Astrocyte (in vitro differentiated cells and primary cell): ENCODE data around the gene SAMHD1. TPM values are rescaled to one million over a fixed set of nuclear protein-coding genes. Genes with fewer than 3 reads are reported as not detected.

ENCODE experiments used
- DNase-seq: peaks from one replicate; pipeline ENCODE4 v3.0.0-alpha.2; 2010; ENCODE audit warnings: low read depth
- FAIRE-seq: peaks from 2 replicates; lab custom pipeline; 2011; peaks lifted over from hg19 to GRCh38; lab: Jason Lieb, UNC
- H2AFZ ChIP-seq: 2 replicates; pipeline ENCODE4 v1.6.0; 2012; ENCODE audit warnings: low read depth, low read length, inconsistent platforms
- H3K27ac ChIP-seq: 2 replicates; pipeline ENCODE4 v1.5.1; 2011; ENCODE audit warnings: low read depth, low read length, inconsistent platforms
- H3K27me3 ChIP-seq: 2 replicates; pipeline ENCODE4 v1.6.0; 2011; ENCODE audit warnings: low read length, inconsistent platforms; ENCODE audit not compliant: insufficient read depth
- H3K36me3 ChIP-seq: 2 replicates; pipeline ENCODE4 v1.5.1; 2011; ENCODE audit warnings: low read length, inconsistent platforms; ENCODE audit not compliant: insufficient read depth
- H3K4me1 ChIP-seq: 2 replicates; pipeline ENCODE4 v1.5.1; 2011; ENCODE audit warnings: low read length, inconsistent platforms; ENCODE audit not compliant: insufficient read depth
- H3K4me2 ChIP-seq: 2 replicates; pipeline ENCODE4 v1.6.0; 2012; ENCODE audit warnings: low read length, inconsistent platforms
- H3K4me3 ChIP-seq: 2 replicates; pipeline ENCODE4 v1.5.1; 2011; ENCODE audit warnings: low read depth, mild to moderate bottlenecking, low read length, inconsistent platforms; ENCODE audit not compliant: insufficient read depth
- H3K79me2 ChIP-seq: 2 replicates; pipeline ENCODE4 v1.6.0; 2012; ENCODE audit warnings: mild to moderate bottlenecking, low read length, inconsistent platforms; ENCODE audit not compliant: insufficient read depth
- H3K9ac ChIP-seq: 2 replicates; pipeline ENCODE4 v1.6.0; 2012; ENCODE audit warnings: mild to moderate bottlenecking, low read length, inconsistent platforms
- H3K9me3 ChIP-seq: 2 replicates; pipeline ENCODE4 v1.5.1; 2012; ENCODE audit warnings: low read depth, mild to moderate bottlenecking, low read length, inconsistent platforms; ENCODE audit not compliant: insufficient read depth
- H4K20me1 ChIP-seq: 2 replicates; pipeline ENCODE4 v1.6.0; 2012; ENCODE audit warnings: low read length, inconsistent platforms; ENCODE audit not compliant: insufficient read depth
- H3K27ac Mint-ChIP-seq: one replicate; pipeline ENCODE4 v1.8.0; 2021; ENCODE audit warnings: mild to moderate bottlenecking, mixed read lengths; ENCODE audit not compliant: unreplicated experiment
- H3K27me3 Mint-ChIP-seq: one replicate; pipeline ENCODE4 v1.8.0; 2021; ENCODE audit warnings: low read depth, mixed read lengths; ENCODE audit not compliant: unreplicated experiment
- H3K36me3 Mint-ChIP-seq: one replicate; pipeline ENCODE4 v1.8.0; 2021; ENCODE audit warnings: low read depth, mixed read lengths; ENCODE audit not compliant: unreplicated experiment
- H3K4me1 Mint-ChIP-seq: one replicate; pipeline ENCODE4 v1.8.0; 2021; ENCODE audit warnings: low read depth, mixed read lengths; ENCODE audit not compliant: unreplicated experiment
- H3K4me3 Mint-ChIP-seq: one replicate; pipeline ENCODE4 v1.8.0; 2021; ENCODE audit warnings: mild to moderate bottlenecking, moderate library complexity, mixed read lengths; ENCODE audit not compliant: unreplicated experiment
- H3K9me3 Mint-ChIP-seq: one replicate; pipeline ENCODE4 v1.8.0; 2021; ENCODE audit warnings: mild to moderate bottlenecking, mixed read lengths; ENCODE audit not compliant: unreplicated experiment
- CTCF ChIP-seq: IDR thresholded peaks from 2 replicates; pipeline ENCODE4 v1.5.1; 2011; ENCODE audit warnings: low read depth, mild to moderate bottlenecking, inconsistent platforms, low read length, moderate library complexity; ENCODE audit not compliant: insufficient read depth
- EZH2 ChIP-seq: IDR thresholded peaks from 2 replicates; pipeline ENCODE4 v1.6.1; 2012; ENCODE audit warnings: mild to moderate bottlenecking, low read length, inconsistent platforms; ENCODE audit not compliant: insufficient read depth
- total RNA-seq: library from RNA; stranded (reverse); gene quantifications from 2 replicates; pipeline ENCODE4 v1.2.1, GENCODE V29; 2021

Gene SAMHD1
- total RNA-seq, 1 donor from 2014 or later: 99.7 TPM

- no peaks in the 10 kb centered on the region for H3K9me3 ChIP-seq
- TF ChIP-seq EZH2 (no peak), CTCF (no peak)
- H3K4me2 ChIP-seq: no peak overlapping the region
- H3K9ac ChIP-seq: no peak overlapping the region
- H3K36me3 ChIP-seq: no peaks in the 10 kb centered on the region
- Mint-ChIP-seq H3K4me3 (no peak overlapping the region), H3K27ac (no peak overlapping the region), H3K9me3 (no peaks in the 10 kb centered on the region), H3K4me1 (no peaks in the 10 kb centered on the region), H3K36me3 (peaks cover 2% of the 10 kb centered on the region), H3K27me3 (no peaks in the 10 kb centered on the region)
- no peaks in the 10 kb centered on the region for H3K27me3 ChIP-seq
- H3K4me3 ChIP-seq: no peak overlapping the region
- H4K20me1 ChIP-seq: no peaks in the 10 kb centered on the region
- no peaks in the 10 kb centered on the region for H3K4me1 ChIP-seq
- DNase-seq: no peak
- no peaks in the 10 kb centered on the region for H3K79me2 ChIP-seq
- no peak for FAIRE-seq
- no peak overlapping the region for H2AFZ ChIP-seq
- H3K27ac ChIP-seq: no peak overlapping the region
Observed at GRCh38 chr20:36920334-36920730, 31.2 kb downstream of the SAMHD1 start.

GRCh38 chr20:36919715-36920333 is 31.7 kb downstream of the SAMHD1 start:
- H3K4me1 Mint-ChIP-seq: no peaks in the 10 kb centered on the region
- peak; percentile 94 for TF ChIP-seq CTCF
- no peak for TF ChIP-seq EZH2

GRCh38 chr20:36917943-36918342 is 33.6 kb downstream of the SAMHD1 start:
- no peaks in the 10 kb centered on the region for H3K9me3 Mint-ChIP-seq
- Histone ChIP-seq H3K27ac (no peak overlapping the region), H3K4me3 (no peak overlapping the region), H3K36me3 (no peaks in the 10 kb centered on the region), H4K20me1 (no peaks in the 10 kb centered on the region), H3K79me2 (no peaks in the 10 kb centered on the region), H2AFZ (no peak overlapping the region), H3K9ac (no peak overlapping the region), H3K9me3 (no peaks in the 10 kb centered on the region), H3K4me1 (no peaks in the 10 kb centered on the region), H3K27me3 (no peaks in the 10 kb centered on the region), H3K4me2 (no peak overlapping the region)
- H3K27ac Mint-ChIP-seq: no peak overlapping the region
- FAIRE-seq (no peak), DNase-seq (no peak)
- no peak for TF ChIP-seq CTCF
- TF ChIP-seq EZH2: no peak
- no peak overlapping the region for H3K4me3 Mint-ChIP-seq
- H3K4me1 Mint-ChIP-seq: no peaks in the 10 kb centered on the region
- H3K36me3 Mint-ChIP-seq: peaks cover 6% of the 10 kb centered on the region
- no peaks in the 10 kb centered on the region for H3K27me3 Mint-ChIP-seq

More at GRCh38 chr20:36919715-36920333, 31.7 kb downstream of the SAMHD1 start:
- Histone ChIP-seq H3K27ac (no peak overlapping the region), H3K9me3 (no peaks in the 10 kb centered on the region), H3K9ac (no peak overlapping the region), H3K4me2 (no peak overlapping the region), H4K20me1 (no peaks in the 10 kb centered on the region), H3K4me3 (no peak overlapping the region), H3K4me1 (no peaks in the 10 kb centered on the region), H3K79me2 (no peaks in the 10 kb centered on the region), H2AFZ (no peak overlapping the region), H3K27me3 (no peaks in the 10 kb centered on the region), H3K36me3 (no peaks in the 10 kb centered on the region)
- Mint-ChIP-seq H3K27ac (no peak overlapping the region), H3K4me3 (no peak overlapping the region), H3K36me3 (peaks cover 2% of the 10 kb centered on the region), H3K27me3 (no peaks in the 10 kb centered on the region), H3K9me3 (no peaks in the 10 kb centered on the region)
- no peak for FAIRE-seq
- DNase-seq: peak; percentile 32
